ENCODE data around the gene OR4K1.

DNA sequence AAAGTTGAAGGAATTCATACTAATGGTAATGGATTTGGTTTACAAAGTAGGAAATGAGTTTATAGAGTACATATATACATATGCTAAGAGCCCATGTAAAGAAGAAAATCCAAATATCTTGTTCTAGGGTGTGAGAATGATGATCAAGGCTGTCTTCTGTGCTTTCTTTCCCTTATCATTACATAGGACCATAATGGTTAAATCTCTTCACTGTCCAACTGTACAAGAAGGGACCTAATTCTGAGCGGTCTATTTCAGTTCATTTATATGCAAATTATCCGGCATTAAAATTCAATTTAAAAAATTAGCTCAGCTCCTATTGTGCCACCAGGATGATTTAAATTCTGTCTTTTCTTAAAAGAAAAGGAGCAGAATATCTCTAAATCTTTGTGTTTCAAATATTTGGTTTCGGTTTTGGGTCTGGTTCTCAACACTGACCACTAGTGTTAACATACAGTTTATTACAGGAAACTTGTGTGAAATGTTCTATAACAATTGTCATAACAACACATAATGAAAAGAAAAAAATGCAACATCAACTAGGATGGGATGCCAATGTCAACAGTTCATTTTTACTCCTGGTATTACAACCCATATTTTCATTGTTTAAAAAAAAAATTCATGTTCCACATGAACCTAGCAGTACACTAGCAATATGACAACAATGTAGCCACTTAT is 16.8 kb downstream of the OR4K1 start:
- TF ChIP-seq, protein P1, sequence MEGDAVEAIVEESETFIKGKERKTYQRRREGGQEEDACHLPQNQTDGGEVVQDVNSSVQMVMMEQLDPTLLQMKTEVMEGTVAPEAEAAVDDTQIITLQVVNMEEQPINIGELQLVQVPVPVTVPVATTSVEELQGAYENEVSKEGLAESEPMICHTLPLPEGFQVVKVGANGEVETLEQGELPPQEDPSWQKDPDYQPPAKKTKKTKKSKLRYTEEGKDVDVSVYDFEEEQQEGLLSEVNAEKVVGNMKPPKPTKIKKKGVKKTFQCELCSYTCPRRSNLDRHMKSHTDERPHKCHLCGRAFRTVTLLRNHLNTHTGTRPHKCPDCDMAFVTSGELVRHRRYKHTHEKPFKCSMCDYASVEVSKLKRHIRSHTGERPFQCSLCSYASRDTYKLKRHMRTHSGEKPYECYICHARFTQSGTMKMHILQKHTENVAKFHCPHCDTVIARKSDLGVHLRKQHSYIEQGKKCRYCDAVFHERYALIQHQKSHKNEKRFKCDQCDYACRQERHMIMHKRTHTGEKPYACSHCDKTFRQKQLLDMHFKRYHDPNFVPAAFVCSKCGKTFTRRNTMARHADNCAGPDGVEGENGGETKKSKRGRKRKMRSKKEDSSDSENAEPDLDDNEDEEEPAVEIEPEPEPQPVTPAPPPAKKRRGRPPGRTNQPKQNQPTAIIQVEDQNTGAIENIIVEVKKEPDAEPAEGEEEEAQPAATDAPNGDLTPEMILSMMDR (IDR thresholded peaks at IDR 0.05 in 4 of 5, conservative IDR thresholded peaks at IDR 0.05 in 1 of 5), result no peak
- no peak for TF ChIP-seq POLR2A (IDR thresholded peaks at IDR 0.05)

All from gastrocnemius medialis (tissue), 4 donors.